HG03097 (cell line): ENCODE data around the gene CDC42BPA.

ENCODE experiments used
- ATAC-seq: cut with Tn5 transposase; IDR thresholded peaks from one replicate; pipeline ENCODE4 v1.9.1; 2021; ENCODE audit not compliant: unreplicated experiment, low FRiP score

CDC42BPA gene

GRCh38 chr1:227071895-227072587 is 246.3 kb downstream of the CDC42BPA start:
- no peak for ATAC-seq

GRCh38 chr1:227070638-227071285 is 247.5 kb downstream of the CDC42BPA start:
- ATAC-seq: no peak

GRCh38 chr1:227069490-227069889 is 248.8 kb downstream of the CDC42BPA start:
- no peak for ATAC-seq

GRCh38 chr1:227068883-227069282 is 249.4 kb downstream of the CDC42BPA start:
- ATAC-seq: no peak

GRCh38 chr1:227066999-227067398 is 251.3 kb downstream of the CDC42BPA start:
- no peak for ATAC-seq

GRCh38 chr1:227065311-227065710 is 253.0 kb downstream of the CDC42BPA start:
- ATAC-seq: no peak

- ATAC-seq: no peak
Measured at GRCh38 chr1:227062306-227062705, 256.0 kb downstream of the CDC42BPA start.

- no peak for ATAC-seq
Measured at GRCh38 chr1:227059076-227059475, 259.2 kb downstream of the CDC42BPA start.

GRCh38 chr1:227058321-227058751 is 260.0 kb downstream of the CDC42BPA start:
- no peak for ATAC-seq

- ATAC-seq: no peak
Measured at GRCh38 chr1:227049253-227049652, 269.0 kb downstream of the CDC42BPA start.

GRCh38 chr1:227043755-227044154 is 274.5 kb downstream of the CDC42BPA start:
- no peak for ATAC-seq

GRCh38 chr1:227042292-227042691 is 276.0 kb downstream of the CDC42BPA start:
- ATAC-seq: no peak

GRCh38 chr1:227038401-227038800 is 279.9 kb downstream of the CDC42BPA start:
- no peak for ATAC-seq

GRCh38 chr1:227037121-227037520 is 281.2 kb downstream of the CDC42BPA start:
- ATAC-seq: no peak

- ATAC-seq: no peak
Measured at GRCh38 chr1:227035316-227035715, 283.0 kb downstream of the CDC42BPA start.

- no peak for ATAC-seq
Measured at GRCh38 chr1:227033880-227034279, 284.4 kb downstream of the CDC42BPA start.

- ATAC-seq: no peak
Measured at GRCh38 chr1:227032396-227032795, 285.9 kb downstream of the CDC42BPA start.

- ATAC-seq: no peak
Measured at GRCh38 chr1:227016990-227017389, 301.3 kb downstream of the CDC42BPA start.

- ATAC-seq: no peak
Measured at GRCh38 chr1:227010645-227011044, 307.6 kb downstream of the CDC42BPA start.

- ATAC-seq: no peak
Measured at GRCh38 chr1:227009937-227010336, 308.4 kb downstream of the CDC42BPA start.

- no peak for ATAC-seq
Measured at GRCh38 chr1:227006226-227006796, 312.0 kb downstream of the CDC42BPA start.

- ATAC-seq: no peak
Measured at GRCh38 chr1:227004796-227005195, 313.5 kb downstream of the CDC42BPA start.
